PC-9 (cell line): ENCODE data around the gene PWP1.

Experiments
- EZH2 ChIP-seq: fragments of 200-600 bp; sonication (generic); IDR thresholded peaks from 2 replicates; pipeline ENCODE4 v1.8.0; 2017; ENCODE audit warnings: antibody characterized with exemption, low read depth
- TF ChIP-seq, protein P1 (sequence below): fragments of 200-600 bp; sonication (generic); conservative IDR thresholded peaks from 2 replicates; pipeline ENCODE4 v1.6.1; 2017; ENCODE audit warnings: mixed run types, antibody characterized with exemption, mild to moderate bottlenecking, moderate library complexity

GRCh38 chr12:107650977-107651376 is 34.6 kb upstream of the PWP1 start:
- TF ChIP-seq, protein P1, sequence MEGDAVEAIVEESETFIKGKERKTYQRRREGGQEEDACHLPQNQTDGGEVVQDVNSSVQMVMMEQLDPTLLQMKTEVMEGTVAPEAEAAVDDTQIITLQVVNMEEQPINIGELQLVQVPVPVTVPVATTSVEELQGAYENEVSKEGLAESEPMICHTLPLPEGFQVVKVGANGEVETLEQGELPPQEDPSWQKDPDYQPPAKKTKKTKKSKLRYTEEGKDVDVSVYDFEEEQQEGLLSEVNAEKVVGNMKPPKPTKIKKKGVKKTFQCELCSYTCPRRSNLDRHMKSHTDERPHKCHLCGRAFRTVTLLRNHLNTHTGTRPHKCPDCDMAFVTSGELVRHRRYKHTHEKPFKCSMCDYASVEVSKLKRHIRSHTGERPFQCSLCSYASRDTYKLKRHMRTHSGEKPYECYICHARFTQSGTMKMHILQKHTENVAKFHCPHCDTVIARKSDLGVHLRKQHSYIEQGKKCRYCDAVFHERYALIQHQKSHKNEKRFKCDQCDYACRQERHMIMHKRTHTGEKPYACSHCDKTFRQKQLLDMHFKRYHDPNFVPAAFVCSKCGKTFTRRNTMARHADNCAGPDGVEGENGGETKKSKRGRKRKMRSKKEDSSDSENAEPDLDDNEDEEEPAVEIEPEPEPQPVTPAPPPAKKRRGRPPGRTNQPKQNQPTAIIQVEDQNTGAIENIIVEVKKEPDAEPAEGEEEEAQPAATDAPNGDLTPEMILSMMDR, result no peak
- TF ChIP-seq EZH2, result no peak
